OCI-LY7 (cell line): ENCODE results near the gene ITGA5. TPM values are rescaled to one million over a fixed set of nuclear protein-coding genes. Genes with fewer than 3 reads are reported as not detected.

Source experiments
- BruUV-seq: library from RNA; stranded (reverse); fragments of 400-500 nt; replicated peaks from 2 replicates; lab custom pipeline; 2021; lab: Mats Ljungman, UMichigan
- CTCF ChIA-PET: fragments of 300-600 bp; sonication (Branson Sonifier 250); formaldehyde crosslinking; loops from one replicate; lab custom pipeline; 2022; ENCODE audit warnings: antibody characterized with exemption; ENCODE audit not compliant: unreplicated experiment; lab: Charles Lee
- POLR2A ChIA-PET: fragments of 300-600 bp; sonication (Branson Sonifier 250); formaldehyde crosslinking; loops from one replicate; lab custom pipeline; 2022; ENCODE audit warnings: antibody characterized with exemption; lab: Charles Lee
- DNase-seq: peaks from one replicate; pipeline ENCODE4 v3.0.0-alpha.2; 2015; ENCODE audit warnings: low spot score
- H2AFZ ChIP-seq: fragments of 200-600 bp; sonication (generic), shearing (Covaris generic); 2 replicates; pipeline ENCODE4 v1.6.1; 2014; ENCODE audit warnings: mild to moderate bottlenecking, antibody characterized with exemption, low read length, moderate library complexity
- H3K27ac ChIP-seq: fragments of 200-600 bp; sonication (generic); 2 replicates; pipeline ENCODE4 v1.5.1; 2014; ENCODE audit warnings: mixed run types, low read depth, mild to moderate bottlenecking, moderate library complexity, low read length, inconsistent platforms; ENCODE audit not compliant: poor library complexity, severe bottlenecking
- H3K36me3 ChIP-seq: fragments of 200-600 bp; sonication (generic); 2 replicates; pipeline ENCODE4 v1.6.1; 2014; ENCODE audit warnings: mild to moderate bottlenecking, antibody characterized with exemption, low read length, moderate library complexity, mixed read lengths; ENCODE audit not compliant: insufficient read depth
- H3K4me1 ChIP-seq: fragments of 200-600 bp; sonication (generic); 2 replicates; pipeline ENCODE4 v1.5.1; 2014; ENCODE audit warnings: mild to moderate bottlenecking, low read length; ENCODE audit not compliant: insufficient read depth, poor library complexity, severe bottlenecking
- H3K4me2 ChIP-seq: fragments of 200-600 bp; sonication (generic); 2 replicates; pipeline ENCODE4 v1.6.1; 2014; ENCODE audit warnings: mild to moderate bottlenecking, low read length
- H3K4me3 ChIP-seq: fragments of 200-600 bp; sonication (generic); 2 replicates; pipeline ENCODE4 v1.5.1; 2014; ENCODE audit warnings: mild to moderate bottlenecking, low read depth, low read length; ENCODE audit not compliant: poor library complexity, severe bottlenecking
- H3K79me2 ChIP-seq: fragments of 200-600 bp; sonication (generic); 2 replicates; pipeline ENCODE4 v1.6.1; 2016; ENCODE audit warnings: low read depth, mild to moderate bottlenecking, low read length, moderate library complexity, mixed read lengths; ENCODE audit not compliant: insufficient read depth
- H3K9me2 ChIP-seq: fragments of 200-600 bp; sonication (generic); 2 replicates; pipeline ENCODE4 v1.6.1; 2016; ENCODE audit warnings: mild to moderate bottlenecking, low read length, mixed read lengths; ENCODE audit not compliant: insufficient read depth
- H3K9me3 ChIP-seq: fragments of 200-600 bp; sonication (generic); 2 replicates; pipeline ENCODE4 v1.6.1; 2014; ENCODE audit warnings: mild to moderate bottlenecking, mixed run types, low read length, mixed read lengths
- H4K20me1 ChIP-seq: fragments of 200-600 bp; sonication (generic); 2 replicates; pipeline ENCODE4 v1.6.1; 2014; ENCODE audit warnings: mild to moderate bottlenecking, antibody characterized with exemption, low read length, moderate library complexity, mixed read lengths; ENCODE audit not compliant: insufficient read depth
- EZH2phosphoT487 ChIP-seq: fragments of 200-600 bp; sonication (generic); IDR thresholded peaks from 2 replicates; pipeline ENCODE4 v1.6.1; 2018; ENCODE audit warnings: low read depth, borderline replicate concordance, mild to moderate bottlenecking, mixed run types, antibody characterized with exemption, low read length, moderate library complexity, mixed read lengths
- intact Hi-C: fragments of 100-400 bp; cut with micrococcal nuclease; formaldehyde crosslinking; loops from one replicate; pipeline ENCODE4 v1.10.0; 2022; ENCODE audit not compliant: unreplicated experiment
- total RNA-seq, 2 experiments: library from RNA; depleted of rRNA in 1 of 2; stranded (reverse); fragments of >200 nt in 1 of 2; shearing (Covaris generic) in 1 of 2; gene quantifications; 2 replicates each; pipeline ENCODE4 v1.2.3, GENCODE V29; 2014 to 2022
- TF ChIP-seq, protein P1 (sequence below): fragments of 200-600 bp; sonication (generic); conservative IDR thresholded peaks from 2 replicates; pipeline ENCODE4 v1.5.1; 2014; ENCODE audit warnings: mild to moderate bottlenecking, antibody characterized with exemption, low read length, moderate library complexity, mixed read lengths

ITGA5 gene
- total RNA-seq, 2 experiments from 2014 or later = 0.06 to 0.34 TPM

DNA sequence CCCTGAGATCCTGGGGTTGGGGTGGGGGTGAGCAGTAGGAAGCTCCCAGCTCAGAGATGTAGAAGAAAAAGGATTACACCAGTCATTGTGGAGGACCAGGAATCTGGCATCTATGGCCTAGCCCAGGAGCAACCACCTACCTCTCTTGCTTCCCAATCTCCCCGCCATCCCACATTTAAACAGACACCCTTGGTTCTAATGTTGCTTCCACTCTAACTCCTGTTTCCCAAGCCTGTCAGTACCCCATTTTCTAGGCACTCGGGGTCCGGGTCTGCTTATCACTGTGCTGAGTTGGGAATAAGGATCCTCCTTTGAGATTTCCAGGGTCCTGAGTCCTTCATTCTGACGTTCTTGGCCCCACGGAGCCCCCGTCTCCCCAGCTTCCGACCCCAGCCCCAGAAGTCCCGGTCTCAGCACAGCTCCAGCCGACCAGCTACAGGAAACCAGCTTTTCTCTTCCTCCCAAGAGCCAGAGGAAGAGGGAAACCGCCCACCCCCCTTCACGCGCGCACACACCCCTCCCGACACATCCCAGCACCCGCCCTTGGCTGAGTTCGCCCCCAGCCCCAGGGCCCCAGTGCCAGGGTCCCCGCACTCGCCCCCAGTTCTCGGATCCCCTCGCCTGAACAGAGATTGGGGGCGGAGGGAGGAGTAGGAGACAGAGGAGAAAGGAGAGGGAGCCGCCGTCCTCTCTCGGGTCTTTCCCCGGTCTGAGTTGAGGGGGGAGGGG lies 1.2 kb downstream of the ITGA5 start:
- BruUV-seq = no TSS peak
- Histone ChIP-seq H4K20me1 (no peaks in the 10 kb centered on the region), H3K36me3 (no peaks in the 10 kb centered on the region), H3K4me3 (no peak overlapping the region), H2AFZ (no peak overlapping the region), H3K9me2 (no peaks in the 10 kb centered on the region), H3K27ac (no peak overlapping the region), H3K4me2 (no peak overlapping the region), H3K9me3 (no peaks in the 10 kb centered on the region), H3K4me1 (peaks cover 20% of the 10 kb centered on the region), H3K79me2 (no peaks in the 10 kb centered on the region)
- ChIA-PET POLR2A (no interaction called here), CTCF (no interaction called here)
- intact Hi-C loops = no loop called here
- no peak for DNase-seq
- TF ChIP-seq, protein P1, sequence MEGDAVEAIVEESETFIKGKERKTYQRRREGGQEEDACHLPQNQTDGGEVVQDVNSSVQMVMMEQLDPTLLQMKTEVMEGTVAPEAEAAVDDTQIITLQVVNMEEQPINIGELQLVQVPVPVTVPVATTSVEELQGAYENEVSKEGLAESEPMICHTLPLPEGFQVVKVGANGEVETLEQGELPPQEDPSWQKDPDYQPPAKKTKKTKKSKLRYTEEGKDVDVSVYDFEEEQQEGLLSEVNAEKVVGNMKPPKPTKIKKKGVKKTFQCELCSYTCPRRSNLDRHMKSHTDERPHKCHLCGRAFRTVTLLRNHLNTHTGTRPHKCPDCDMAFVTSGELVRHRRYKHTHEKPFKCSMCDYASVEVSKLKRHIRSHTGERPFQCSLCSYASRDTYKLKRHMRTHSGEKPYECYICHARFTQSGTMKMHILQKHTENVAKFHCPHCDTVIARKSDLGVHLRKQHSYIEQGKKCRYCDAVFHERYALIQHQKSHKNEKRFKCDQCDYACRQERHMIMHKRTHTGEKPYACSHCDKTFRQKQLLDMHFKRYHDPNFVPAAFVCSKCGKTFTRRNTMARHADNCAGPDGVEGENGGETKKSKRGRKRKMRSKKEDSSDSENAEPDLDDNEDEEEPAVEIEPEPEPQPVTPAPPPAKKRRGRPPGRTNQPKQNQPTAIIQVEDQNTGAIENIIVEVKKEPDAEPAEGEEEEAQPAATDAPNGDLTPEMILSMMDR = no peak
- no peak for TF ChIP-seq EZH2phosphoT487

DNA sequence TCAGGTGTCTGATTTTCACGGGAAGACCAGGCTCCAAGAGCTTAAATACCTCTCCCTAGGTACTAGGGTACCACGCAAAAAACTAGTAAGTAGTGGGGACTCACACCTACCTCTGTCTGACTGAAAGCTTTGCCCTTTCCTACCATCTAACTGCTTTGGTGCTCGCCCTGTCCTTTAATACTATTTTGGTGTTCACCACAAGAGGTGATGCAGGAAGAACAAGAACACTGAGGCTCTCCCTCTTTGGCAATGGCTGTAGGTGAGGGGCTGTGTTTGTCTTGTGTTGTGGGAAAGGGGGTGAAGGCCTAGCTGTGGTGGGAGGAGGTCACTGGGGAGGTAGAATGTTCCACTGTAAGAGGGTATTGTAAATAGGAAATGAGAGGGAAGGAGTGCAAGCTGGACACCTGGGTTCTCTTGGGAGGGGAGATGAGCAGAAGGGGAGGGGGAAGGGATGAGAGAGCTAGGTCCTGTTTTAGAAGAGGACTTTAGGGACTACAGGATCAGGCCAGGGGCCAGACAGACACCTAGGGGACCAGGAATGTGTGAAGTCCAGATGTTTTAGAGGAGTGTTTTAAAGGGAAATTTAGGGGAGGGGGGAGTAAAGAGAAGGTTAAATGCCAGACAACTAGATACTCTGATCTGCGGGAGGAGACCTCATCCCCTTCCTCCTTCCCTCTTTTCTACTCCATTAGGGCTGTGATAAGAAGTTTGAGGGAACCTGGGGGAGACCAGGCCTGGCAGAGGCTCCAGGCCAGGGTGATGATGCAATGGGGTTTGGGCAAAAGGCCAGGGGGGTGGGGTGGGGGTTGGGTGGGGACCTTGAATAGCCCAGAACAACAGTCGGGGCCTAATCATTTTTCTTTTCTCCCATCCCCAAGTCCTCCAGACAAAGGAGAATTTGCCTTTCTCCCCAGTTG lies 2.1 kb downstream of the ITGA5 start:
- TF ChIP-seq, protein P1 = no peak
- TF ChIP-seq EZH2phosphoT487 = no peak
- H3K4me1 ChIP-seq = peaks cover 29% of the 10 kb centered on the region
- ChIA-PET POLR2A (no interaction called here), CTCF (no interaction called here)
- DNase-seq = no peak
- H3K9me2 ChIP-seq = no peaks in the 10 kb centered on the region
- no peak overlapping the region for H3K4me2 ChIP-seq
- intact Hi-C loops = no loop called here
- no peak overlapping the region for H2AFZ ChIP-seq
- no peak overlapping the region for H3K27ac ChIP-seq
- no peaks in the 10 kb centered on the region for H4K20me1 ChIP-seq
- no peaks in the 10 kb centered on the region for H3K79me2 ChIP-seq
- no peak overlapping the region for H3K4me3 ChIP-seq
- BruUV-seq = no TSS peak
- no peaks in the 10 kb centered on the region for H3K36me3 ChIP-seq
- H3K9me3 ChIP-seq = no peaks in the 10 kb centered on the region
